GM18508 (cell line): ENCODE results near the gene CRYBB2.
"Not testable (repeated sequence)": the region's sequence is repeated elsewhere in the genome, so short reads cannot be mapped to it uniquely, and the experiment has no call there.

Source experiments
- ATAC-seq: cut with Tn5 transposase; IDR thresholded peaks from one replicate; pipeline ENCODE4 v1.9.1; 2021; ENCODE audit warnings: moderate number of reproducible peaks; ENCODE audit not compliant: insufficient read depth, unreplicated experiment

CRYBB2 gene

GRCh38 chr22:25219211-25219689, at the start of gene CRYBB2:
TSS of gene CRYBB2 (plus strand) at chr22:25219639. CDS start at chr22:25221430, 1,791 bp downstream.
- ATAC-seq = no peak

GRCh38 chr22:25170426-25170980, 48.9 kb upstream of the CRYBB2 start:
- ATAC-seq = no peak

GRCh38 chr22:25172153-25172552, 47.3 kb upstream of the CRYBB2 start:
- ATAC-seq = no peak

- ATAC-seq = no peak
Observed at GRCh38 chr22:25174156-25174887, 45.1 kb upstream of the CRYBB2 start.

GRCh38 chr22:25174888-25175411, 44.5 kb upstream of the CRYBB2 start:
- no peak for ATAC-seq

GRCh38 chr22:25176175-25176574, 43.3 kb upstream of the CRYBB2 start:
- no peak for ATAC-seq

GRCh38 chr22:25176799-25177198, 42.6 kb upstream of the CRYBB2 start:
- no peak for ATAC-seq

GRCh38 chr22:25177226-25177625, 42.2 kb upstream of the CRYBB2 start:
- no peak for ATAC-seq

- ATAC-seq = no peak
Observed at GRCh38 chr22:25177895-25178294, 41.5 kb upstream of the CRYBB2 start.

GRCh38 chr22:25178348-25178747, 41.1 kb upstream of the CRYBB2 start:
- ATAC-seq = not testable (repeated sequence)

- not testable (repeated sequence) for ATAC-seq
Observed at GRCh38 chr22:25178869-25179631, 40.4 kb upstream of the CRYBB2 start.

GRCh38 chr22:25182131-25183110, 37.0 kb upstream of the CRYBB2 start:
- no peak for ATAC-seq

GRCh38 chr22:25183949-25184619, 35.4 kb upstream of the CRYBB2 start:
- ATAC-seq = no peak

- ATAC-seq = no peak
Observed at GRCh38 chr22:25186140-25186539, 33.3 kb upstream of the CRYBB2 start.

GRCh38 chr22:25187469-25187868, 32.0 kb upstream of the CRYBB2 start:
- ATAC-seq = no peak

GRCh38 chr22:25192406-25192805, 27.0 kb upstream of the CRYBB2 start:
- no peak for ATAC-seq

- no peak for ATAC-seq
Observed at GRCh38 chr22:25193130-25193529, 26.3 kb upstream of the CRYBB2 start.

- no peak for ATAC-seq
Observed at GRCh38 chr22:25193548-25193947, 25.9 kb upstream of the CRYBB2 start.

GRCh38 chr22:25196326-25196725, 23.1 kb upstream of the CRYBB2 start:
- ATAC-seq = no peak
